ENCODE results near the gene STRBP. TPM values are rescaled to one million over a fixed set of nuclear protein-coding genes. Genes with fewer than 3 reads are reported as not detected.

Gene STRBP
- total and polyA plus RNA-seq, 2 of the 4 experiments (the other 2 are of a cell fraction), result 2.1 to 2.5 TPM

DNA sequence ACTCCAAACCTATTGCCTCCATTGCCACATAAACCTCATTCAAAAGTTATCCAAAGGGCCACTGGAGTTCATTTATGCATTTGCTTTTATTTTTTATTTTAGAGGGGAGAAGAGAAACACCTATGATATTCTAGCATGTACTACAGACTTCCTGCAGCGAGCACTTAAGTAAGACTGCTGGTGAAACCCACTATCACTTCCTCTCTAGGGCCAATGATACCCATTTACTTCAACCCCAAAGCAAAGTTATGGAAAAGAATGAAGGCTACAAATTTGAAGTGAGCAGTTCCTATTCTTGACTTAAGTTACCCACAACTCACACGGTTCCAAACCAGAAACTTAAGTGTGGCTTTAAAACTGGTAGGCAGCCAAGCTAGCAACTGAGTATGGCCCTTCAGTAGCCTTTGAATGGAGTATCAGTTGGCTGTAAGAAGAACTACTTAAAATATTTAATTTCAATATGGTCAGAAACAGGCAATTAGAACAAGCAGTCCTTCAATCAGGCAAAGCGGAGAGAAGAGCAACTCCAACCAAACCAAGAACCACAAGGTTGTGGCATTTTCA, 140.8 kb downstream of the STRBP start:
- no peak overlapping the region for H4K5ac ChIP-seq (ENCODE audit: low read depth, low read length)
- no peaks in the 10 kb centered on the region for H3K9me1 ChIP-seq (ENCODE audit: insufficient read depth, low read length)
- H3K56ac ChIP-seq (ENCODE audit: extremely low read depth, insufficient read depth, low read length), result no peak overlapping the region
- no peak overlapping the region for H2AK5ac ChIP-seq (ENCODE audit: low read depth, low read length)
- ChIA-PET POLR2A (ENCODE audit: unreplicated experiment) (no interaction called here), CTCF (no interaction called here)
- DNase-seq (no peak), ATAC-seq (ENCODE audit: low read depth) (no peak)
- no peak overlapping the region for H4K8ac ChIP-seq (ENCODE audit: low read depth in 2 of 2, low read length in 2 of 2)
- H2AFZ ChIP-seq (replicated peaks; ENCODE audit: low read length, poor library complexity), result no peak overlapping the region
- no peak overlapping the region for H3K27ac ChIP-seq (ENCODE audit: insufficient read depth, low read length)
- no peak overlapping the region for H3K23ac ChIP-seq (ENCODE audit: low read depth, low read length)
- no peaks in the 10 kb centered on the region for H3K36me3 ChIP-seq (ENCODE audit: control insufficient read depth, insufficient read depth, low read length)
- no peaks in the 10 kb centered on the region for H4K20me1 ChIP-seq (ENCODE audit: insufficient read depth, low read length)
- dilution Hi-C loops (cut with HindIII; ENCODE audit: low sequenced_read_pairs, unreplicated experiment) (no loop called here), intact Hi-C loops (cut with micrococcal nuclease) (no loop called here), in situ Hi-C loops (cut with MboI; ENCODE audit: low sequenced_read_pairs) (no loop called here)
- H2BK5ac ChIP-seq (ENCODE audit: low read depth, low read length, poor library complexity, severe bottlenecking), result no peak overlapping the region
- TF ChIP-seq, protein P1, sequence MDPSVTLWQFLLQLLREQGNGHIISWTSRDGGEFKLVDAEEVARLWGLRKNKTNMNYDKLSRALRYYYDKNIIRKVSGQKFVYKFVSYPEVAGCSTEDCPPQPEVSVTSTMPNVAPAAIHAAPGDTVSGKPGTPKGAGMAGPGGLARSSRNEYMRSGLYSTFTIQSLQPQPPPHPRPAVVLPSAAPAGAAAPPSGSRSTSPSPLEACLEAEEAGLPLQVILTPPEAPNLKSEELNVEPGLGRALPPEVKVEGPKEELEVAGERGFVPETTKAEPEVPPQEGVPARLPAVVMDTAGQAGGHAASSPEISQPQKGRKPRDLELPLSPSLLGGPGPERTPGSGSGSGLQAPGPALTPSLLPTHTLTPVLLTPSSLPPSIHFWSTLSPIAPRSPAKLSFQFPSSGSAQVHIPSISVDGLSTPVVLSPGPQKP (IDR thresholded peaks at IDR 0.05; ENCODE audit: borderline replicate concordance, low read depth, low read length), result no peak
- TF ChIP-seq RAD21 (IDR thresholded peaks at IDR 0.05; ENCODE audit: low read length), result no peak
- no peak for TF ChIP-seq SMC3 (IDR thresholded peaks at IDR 0.05; ENCODE audit: low read depth, low read length)
- no peak for TF ChIP-seq NFE2L2 (IDR thresholded peaks at IDR 0.05; ENCODE audit: low read depth, low read length)
- TF ChIP-seq, protein P2, sequence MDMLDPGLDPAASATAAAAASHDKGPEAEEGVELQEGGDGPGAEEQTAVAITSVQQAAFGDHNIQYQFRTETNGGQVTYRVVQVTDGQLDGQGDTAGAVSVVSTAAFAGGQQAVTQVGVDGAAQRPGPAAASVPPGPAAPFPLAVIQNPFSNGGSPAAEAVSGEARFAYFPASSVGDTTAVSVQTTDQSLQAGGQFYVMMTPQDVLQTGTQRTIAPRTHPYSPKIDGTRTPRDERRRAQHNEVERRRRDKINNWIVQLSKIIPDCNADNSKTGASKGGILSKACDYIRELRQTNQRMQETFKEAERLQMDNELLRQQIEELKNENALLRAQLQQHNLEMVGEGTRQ (IDR thresholded peaks at IDR 0.05; ENCODE audit: low read depth, low read length), result no peak
- TF ChIP-seq RFX5 (IDR thresholded peaks at IDR 0.05; ENCODE audit: low read depth, low read length), result no peak
- TF ChIP-seq MXI1 (IDR thresholded peaks at IDR 0.05; ENCODE audit: borderline replicate concordance, low read depth, low read length), result no peak
- no peak for TF ChIP-seq MAZ (IDR thresholded peaks at IDR 0.05; ENCODE audit: borderline replicate concordance, low read depth, low read length)
- TF ChIP-seq, protein P3, sequence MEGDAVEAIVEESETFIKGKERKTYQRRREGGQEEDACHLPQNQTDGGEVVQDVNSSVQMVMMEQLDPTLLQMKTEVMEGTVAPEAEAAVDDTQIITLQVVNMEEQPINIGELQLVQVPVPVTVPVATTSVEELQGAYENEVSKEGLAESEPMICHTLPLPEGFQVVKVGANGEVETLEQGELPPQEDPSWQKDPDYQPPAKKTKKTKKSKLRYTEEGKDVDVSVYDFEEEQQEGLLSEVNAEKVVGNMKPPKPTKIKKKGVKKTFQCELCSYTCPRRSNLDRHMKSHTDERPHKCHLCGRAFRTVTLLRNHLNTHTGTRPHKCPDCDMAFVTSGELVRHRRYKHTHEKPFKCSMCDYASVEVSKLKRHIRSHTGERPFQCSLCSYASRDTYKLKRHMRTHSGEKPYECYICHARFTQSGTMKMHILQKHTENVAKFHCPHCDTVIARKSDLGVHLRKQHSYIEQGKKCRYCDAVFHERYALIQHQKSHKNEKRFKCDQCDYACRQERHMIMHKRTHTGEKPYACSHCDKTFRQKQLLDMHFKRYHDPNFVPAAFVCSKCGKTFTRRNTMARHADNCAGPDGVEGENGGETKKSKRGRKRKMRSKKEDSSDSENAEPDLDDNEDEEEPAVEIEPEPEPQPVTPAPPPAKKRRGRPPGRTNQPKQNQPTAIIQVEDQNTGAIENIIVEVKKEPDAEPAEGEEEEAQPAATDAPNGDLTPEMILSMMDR (conservative IDR thresholded peaks at IDR 0.05; ENCODE audit: low read depth, low read length), result no peak
- no peak for TF ChIP-seq MAFK (IDR thresholded peaks at IDR 0.05; ENCODE audit: low read depth, low read length)
- H3K9me3 ChIP-seq (ENCODE audit: control insufficient read depth, insufficient read depth, low read length), result no peaks in the 10 kb centered on the region
- no peaks in the 10 kb centered on the region for H3K79me1 ChIP-seq (ENCODE audit: low read depth in 1 of 2, low read length in 2 of 2)
- no peak overlapping the region for H4K91ac ChIP-seq (ENCODE audit: insufficient read depth, low read depth, low read length)
- no peak overlapping the region for H3K18ac ChIP-seq (ENCODE audit: low read depth, low read length)
- no CpG with 5 or more reads among the region's 3 CpGs for WGBS, 2 experiments (ENCODE audit: extremely low coverage in 2 of 2, insufficient read length in 1 of 2)
- no peak overlapping the region for H2BK20ac ChIP-seq (ENCODE audit: low read depth, low read length)
- H3K4me2 ChIP-seq (ENCODE audit: low read depth, low read length), result no peak overlapping the region
- H2BK15ac ChIP-seq (ENCODE audit: low read depth, low read length), result no peak overlapping the region
- H3K14ac ChIP-seq (replicated peaks; ENCODE audit: low read depth, low read length), result no peak overlapping the region
- no peaks in the 10 kb centered on the region for H3K27me3 ChIP-seq (ENCODE audit: control insufficient read depth, insufficient read depth, low read length)
- no peak overlapping the region for H3K9ac ChIP-seq (ENCODE audit: low read depth, low read length)
- H3K4me1 ChIP-seq (ENCODE audit: control insufficient read depth, insufficient read depth, low read length), result peaks cover 2% of the 10 kb centered on the region
- H2AK9ac ChIP-seq (replicated peaks; ENCODE audit: low read depth, low read length, poor library complexity), result no peak overlapping the region
- H3K4ac ChIP-seq (ENCODE audit: low read depth, low read length), result no peak overlapping the region
- no peak overlapping the region for H3K4me3 ChIP-seq (ENCODE audit: insufficient read depth, low read depth, low read length)
- no peak overlapping the region for H2BK120ac ChIP-seq (ENCODE audit: low read depth, low read length)
- BruUV-seq (replicated peaks), result no TSS peak

All from IMR-90 (cell line).